Activated T-helper 1 cell treated with anti-CD3 and anti-CD28 coated beads, Interleukin-2, amount 50 U/mL, for 16 hours (primary cell): ENCODE measurements around the gene C14orf132.

Experiments used
- DNase-seq, 2 donors: peaks; one replicate each; pipeline ENCODE4 v3.0.0-alpha.2; 2020; ENCODE audit warnings: low read depth in 1 of 2, low spot score in 1 of 2

The C14orf132 gene

DNA sequence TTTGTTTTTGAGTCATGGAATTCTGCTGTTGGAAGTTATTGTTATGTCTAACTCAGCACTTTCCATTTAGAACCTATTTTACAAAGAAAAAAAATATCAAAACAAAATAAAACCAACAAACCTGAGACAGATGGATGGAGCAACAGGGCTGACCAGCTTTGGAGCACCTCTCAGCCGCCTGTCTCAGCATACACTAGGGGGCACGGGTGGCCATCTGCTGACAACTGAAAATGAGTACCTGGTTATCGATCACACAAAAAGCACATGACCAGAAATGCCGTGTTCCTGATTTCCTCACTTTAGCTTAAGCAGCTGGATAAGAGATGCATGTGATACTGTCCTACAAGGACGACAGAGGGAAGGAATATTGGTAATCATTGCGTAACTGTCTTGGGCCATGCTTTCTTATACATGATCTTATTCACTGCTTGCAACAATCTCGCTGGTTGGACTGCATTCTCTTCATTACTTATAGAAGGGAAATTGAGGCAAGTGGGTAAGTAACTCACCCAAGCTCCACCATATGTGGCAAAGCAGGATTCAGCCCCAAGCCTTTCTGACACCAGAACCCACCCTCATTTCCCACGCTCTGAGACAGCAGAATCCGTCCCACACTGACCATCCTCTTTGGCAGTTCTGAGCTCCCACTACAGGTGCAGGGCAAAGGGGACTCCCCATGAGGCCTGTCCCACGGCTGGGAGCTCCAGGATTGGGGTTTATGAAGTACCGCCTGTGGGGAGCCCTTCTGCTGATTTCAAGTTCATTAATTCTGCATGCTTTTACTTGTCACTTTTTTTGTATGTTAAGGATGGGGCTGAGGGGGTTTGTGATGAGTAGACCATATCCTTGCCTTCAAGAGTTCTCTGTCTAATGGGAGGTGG, 43.5 kb downstream of the C14orf132 start:
- DNase-seq = no peak

DNA sequence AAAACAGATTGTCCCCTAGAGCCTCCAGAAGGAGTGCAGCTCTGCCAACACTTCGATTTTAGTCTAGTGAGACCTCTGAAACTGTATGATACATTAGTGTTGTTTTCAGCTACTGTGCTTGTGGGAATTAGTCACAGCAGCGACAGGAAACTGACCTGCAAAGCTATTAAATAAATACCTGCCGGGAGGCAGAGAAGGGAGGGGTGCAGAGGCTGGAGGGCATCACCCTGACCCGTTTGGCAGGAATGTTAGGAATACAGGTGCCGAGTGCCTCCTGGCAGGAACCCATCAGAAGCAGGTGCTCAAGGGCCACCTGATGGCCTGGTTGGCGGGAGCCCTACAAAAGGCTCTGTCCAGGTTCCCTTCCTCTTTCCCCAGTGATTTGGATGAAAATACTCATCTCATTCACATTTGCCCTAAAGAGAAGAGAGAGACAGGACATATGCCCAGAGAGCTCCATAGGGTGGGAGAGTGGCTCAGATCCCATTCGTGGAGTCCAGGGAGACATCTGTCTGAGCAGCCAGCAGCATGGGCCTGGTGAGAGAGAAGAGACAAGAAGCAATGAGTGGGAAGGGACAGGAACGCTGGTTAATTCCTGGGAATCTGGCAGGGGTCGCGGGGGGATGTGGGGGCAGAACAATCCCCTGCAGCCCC, 44.6 kb downstream of the C14orf132 start:
- DNase-seq = no peak

- no peak for DNase-seq
Observed at GRCh38 chr14:96084796-96085195, 45.6 kb downstream of the C14orf132 start.

- no peak for DNase-seq
Observed at GRCh38 chr14:96085369-96085768, 46.2 kb downstream of the C14orf132 start.

- DNase-seq = no peak
Observed at GRCh38 chr14:96086032-96086431, 46.9 kb downstream of the C14orf132 start.

GRCh38 chr14:96086574-96087077, 47.5 kb downstream of the C14orf132 start:
- no peak for DNase-seq

GRCh38 chr14:96088074-96088473, 48.9 kb downstream of the C14orf132 start:
- DNase-seq = no peak

- no peak for DNase-seq
Observed at GRCh38 chr14:96088481-96088880, 49.3 kb downstream of the C14orf132 start.

DNA sequence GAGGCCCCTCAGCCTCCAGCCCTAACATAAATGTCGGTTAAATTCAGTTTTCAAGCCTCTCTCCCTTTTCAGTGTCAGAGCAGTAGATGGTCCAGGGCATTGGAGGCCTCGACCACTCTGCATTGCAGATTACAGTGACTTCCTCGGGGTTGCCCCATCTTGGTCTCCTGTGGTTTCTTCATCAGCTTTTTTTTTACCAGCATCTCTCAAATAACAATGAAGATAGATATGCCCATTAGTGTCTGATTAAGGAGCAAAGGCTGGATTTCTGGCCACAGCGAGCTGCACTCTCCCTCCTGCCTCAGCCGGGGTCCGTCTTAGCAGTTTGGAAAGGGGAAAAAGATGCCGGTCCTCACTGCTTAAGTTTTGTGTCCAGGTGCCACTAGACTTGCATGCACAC, 49.7 kb downstream of the C14orf132 start:
- DNase-seq = no peak

GRCh38 chr14:96089401-96089800, 50.2 kb downstream of the C14orf132 start:
- DNase-seq = no peak

DNA sequence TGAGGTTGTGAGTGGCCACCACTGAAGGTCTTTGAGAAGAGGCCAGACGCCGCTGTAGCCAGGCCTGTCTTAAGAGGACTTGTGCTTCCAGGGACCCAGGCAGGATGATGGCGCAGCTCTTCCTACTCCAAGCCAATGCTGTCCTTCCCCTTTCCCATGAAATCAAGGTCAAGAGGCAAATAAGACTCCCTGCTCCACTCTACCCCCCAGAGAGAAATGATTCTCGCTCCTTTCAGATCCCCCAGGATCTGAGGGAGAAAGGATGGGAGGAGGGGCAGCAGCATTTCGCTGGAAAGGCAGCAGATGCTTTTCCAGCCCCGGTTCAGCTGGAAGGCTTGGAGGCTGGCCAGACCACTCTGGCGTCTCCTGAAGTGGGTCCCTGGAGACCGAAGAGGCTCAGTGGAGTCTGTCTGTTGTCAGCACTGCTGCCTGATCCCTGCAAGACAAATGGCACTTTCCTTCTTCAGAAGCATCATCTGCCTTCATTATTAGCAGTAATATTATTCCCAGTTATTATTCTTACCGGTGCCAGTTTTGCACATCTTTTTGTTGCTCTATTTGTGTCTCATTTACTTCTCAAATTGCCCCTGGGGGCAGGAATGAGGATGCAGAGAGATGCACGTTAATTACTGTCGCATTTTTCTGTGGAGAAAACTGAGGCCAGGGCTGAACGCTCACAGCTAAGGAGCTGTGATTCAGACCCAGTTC, 51.4 kb downstream of the C14orf132 start:
- DNase-seq = no peak

- DNase-seq = no peak
Observed at GRCh38 chr14:96091149-96091693, 52.1 kb downstream of the C14orf132 start.

- no peak for DNase-seq
Observed at GRCh38 chr14:96091941-96092411, 52.8 kb downstream of the C14orf132 start.

GRCh38 chr14:96092936-96093335, 53.8 kb downstream of the C14orf132 start:
- DNase-seq = no peak

GRCh38 chr14:96094211-96094610, 55.0 kb downstream of the C14orf132 start:
- DNase-seq = no peak

DNA sequence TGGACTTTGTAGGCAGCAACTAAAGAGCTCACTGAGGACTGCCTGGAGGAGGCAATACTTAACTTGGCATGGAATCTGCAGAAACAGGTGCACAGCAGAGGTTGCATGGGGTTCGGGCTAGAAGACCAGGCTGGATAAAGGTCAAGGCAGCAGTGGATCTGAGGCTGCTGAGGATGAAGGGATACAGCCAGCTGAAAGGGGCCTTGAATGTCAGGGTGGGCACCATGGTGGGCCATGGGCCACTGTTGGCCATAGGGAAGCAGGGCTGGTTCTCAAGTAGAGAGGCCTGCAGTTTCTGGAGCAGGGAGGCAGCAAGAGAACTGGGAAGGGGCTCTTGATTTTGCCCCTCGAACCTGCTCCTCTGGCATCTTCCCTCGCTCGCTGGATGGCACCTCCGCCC, 55.5 kb downstream of the C14orf132 start:
- DNase-seq = no peak

DNA sequence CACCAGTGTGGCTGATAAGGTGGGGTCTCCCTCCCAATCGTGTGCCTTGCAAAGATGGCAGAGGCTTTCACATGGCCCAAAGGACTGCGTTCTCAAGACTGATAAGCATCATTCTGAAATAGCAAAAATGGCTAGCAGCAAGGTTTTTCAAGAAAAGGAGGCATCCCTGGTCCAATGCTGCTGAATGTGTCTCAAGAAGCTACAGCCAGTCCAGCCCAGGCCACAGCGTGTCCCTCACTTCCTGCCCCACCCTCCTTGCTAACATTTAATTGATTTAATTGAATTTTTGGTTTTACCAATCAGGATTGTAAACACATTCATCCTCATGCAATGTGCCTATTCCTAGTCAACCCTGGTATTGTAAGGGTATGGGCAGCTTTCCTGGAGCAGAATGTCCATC, 55.9 kb downstream of the C14orf132 start:
- DNase-seq = no peak

DNA sequence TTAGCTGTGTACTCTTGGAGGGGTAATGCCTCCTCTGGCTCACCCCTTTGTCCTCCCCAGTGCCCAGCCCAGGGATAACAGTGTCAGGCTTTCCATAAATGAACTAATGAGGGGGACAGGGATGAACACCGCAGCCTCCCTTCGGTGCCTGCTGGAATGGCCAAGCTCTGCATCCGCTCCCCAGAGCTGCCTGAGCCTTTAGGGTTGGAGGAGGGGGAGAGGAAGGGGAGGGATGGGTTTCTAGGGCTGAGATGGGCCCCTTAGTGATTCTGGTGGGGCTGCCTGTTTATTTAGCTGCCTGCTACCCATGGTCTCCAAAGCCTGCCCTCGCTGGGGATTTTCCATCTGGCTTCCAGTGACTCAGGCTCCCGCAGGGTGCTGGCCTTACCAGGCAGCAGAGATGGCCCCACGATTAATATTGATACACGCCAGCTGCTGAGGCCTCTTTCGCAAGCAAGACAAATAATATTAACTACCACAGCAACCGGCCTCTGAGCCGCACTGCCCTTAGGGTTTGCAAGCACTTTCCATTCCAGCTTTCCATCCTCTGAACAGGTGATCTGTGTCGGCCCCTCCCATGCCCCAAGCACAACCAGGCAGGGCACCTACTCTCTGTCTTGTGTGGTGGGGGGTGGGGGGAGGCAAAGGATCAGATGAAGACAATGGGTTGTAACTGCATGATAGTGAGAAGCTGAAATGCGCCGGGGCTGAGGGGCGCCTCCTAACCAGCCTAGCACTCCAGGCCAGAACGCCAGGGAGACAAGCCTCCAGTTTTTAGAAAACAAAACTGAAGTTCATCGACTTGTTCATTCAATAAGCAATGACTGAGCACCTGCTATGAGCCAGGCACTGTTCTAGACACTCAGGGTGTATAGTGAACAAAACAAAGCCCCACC, 56.7 kb downstream of the C14orf132 start:
- DNase-seq = no peak

- DNase-seq = no peak
Observed at GRCh38 chr14:96096639-96097610, 57.8 kb downstream of the C14orf132 start.
